Panc1 (cell line): ENCODE data around the gene ZNF30.
"Not testable (repeated sequence)": the region's sequence is repeated elsewhere in the genome, so short reads cannot be mapped to it uniquely, and the experiment has no call there.

ENCODE experiments used
- SIN3A ChIP-seq: IDR thresholded peaks from 2 replicates; pipeline ENCODE4 v1.6.1; 2012; ENCODE audit warnings: low read depth, mild to moderate bottlenecking, low read length, moderate library complexity, borderline replicate concordance; ENCODE audit not compliant: insufficient read depth
- TF ChIP-seq, protein P1 (sequence below): fragments of 450-650 bp; IDR thresholded peaks from 2 replicates; pipeline ENCODE4 v1.5.1; 2017; ENCODE audit warnings: mild to moderate bottlenecking

DNA sequence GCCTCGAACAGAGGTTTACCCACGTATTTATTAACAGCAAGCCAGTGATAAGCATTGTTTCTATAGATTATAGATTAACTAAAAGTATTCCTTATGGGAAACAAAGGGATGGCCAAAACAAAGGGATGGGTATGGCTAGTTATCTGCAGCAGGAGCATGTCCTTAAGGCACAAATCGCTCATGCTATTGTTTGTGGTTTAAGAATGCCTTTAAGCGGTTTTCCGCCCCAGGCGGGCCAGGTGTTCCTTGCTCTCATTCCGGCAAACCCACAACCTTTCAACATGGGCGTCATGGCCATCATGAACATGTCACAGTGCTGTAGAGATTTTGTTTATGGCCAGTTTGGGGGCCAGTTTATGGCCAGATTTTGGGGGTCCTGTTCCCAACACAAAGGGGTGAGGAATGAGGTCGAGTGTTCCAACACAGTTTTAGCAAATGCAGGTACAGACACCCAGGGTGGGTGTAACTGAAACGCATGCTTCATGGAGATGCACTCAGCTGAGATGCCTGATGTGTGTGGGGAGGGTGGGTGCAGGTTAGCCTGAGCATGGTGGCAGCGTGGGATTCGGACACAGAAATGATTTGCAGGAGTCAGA, 43.6 kb downstream of the ZNF30 start:
- TF ChIP-seq, protein P1, sequence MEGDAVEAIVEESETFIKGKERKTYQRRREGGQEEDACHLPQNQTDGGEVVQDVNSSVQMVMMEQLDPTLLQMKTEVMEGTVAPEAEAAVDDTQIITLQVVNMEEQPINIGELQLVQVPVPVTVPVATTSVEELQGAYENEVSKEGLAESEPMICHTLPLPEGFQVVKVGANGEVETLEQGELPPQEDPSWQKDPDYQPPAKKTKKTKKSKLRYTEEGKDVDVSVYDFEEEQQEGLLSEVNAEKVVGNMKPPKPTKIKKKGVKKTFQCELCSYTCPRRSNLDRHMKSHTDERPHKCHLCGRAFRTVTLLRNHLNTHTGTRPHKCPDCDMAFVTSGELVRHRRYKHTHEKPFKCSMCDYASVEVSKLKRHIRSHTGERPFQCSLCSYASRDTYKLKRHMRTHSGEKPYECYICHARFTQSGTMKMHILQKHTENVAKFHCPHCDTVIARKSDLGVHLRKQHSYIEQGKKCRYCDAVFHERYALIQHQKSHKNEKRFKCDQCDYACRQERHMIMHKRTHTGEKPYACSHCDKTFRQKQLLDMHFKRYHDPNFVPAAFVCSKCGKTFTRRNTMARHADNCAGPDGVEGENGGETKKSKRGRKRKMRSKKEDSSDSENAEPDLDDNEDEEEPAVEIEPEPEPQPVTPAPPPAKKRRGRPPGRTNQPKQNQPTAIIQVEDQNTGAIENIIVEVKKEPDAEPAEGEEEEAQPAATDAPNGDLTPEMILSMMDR: not testable (repeated sequence)
- TF ChIP-seq SIN3A: not testable (repeated sequence)
